Measurements from ENCODE around the gene CDKL2.
"Not testable (repeated sequence)": the region's sequence is repeated elsewhere in the genome, so short reads cannot be mapped to it uniquely, and the experiment has no call there.

CDKL2 gene

DNA sequence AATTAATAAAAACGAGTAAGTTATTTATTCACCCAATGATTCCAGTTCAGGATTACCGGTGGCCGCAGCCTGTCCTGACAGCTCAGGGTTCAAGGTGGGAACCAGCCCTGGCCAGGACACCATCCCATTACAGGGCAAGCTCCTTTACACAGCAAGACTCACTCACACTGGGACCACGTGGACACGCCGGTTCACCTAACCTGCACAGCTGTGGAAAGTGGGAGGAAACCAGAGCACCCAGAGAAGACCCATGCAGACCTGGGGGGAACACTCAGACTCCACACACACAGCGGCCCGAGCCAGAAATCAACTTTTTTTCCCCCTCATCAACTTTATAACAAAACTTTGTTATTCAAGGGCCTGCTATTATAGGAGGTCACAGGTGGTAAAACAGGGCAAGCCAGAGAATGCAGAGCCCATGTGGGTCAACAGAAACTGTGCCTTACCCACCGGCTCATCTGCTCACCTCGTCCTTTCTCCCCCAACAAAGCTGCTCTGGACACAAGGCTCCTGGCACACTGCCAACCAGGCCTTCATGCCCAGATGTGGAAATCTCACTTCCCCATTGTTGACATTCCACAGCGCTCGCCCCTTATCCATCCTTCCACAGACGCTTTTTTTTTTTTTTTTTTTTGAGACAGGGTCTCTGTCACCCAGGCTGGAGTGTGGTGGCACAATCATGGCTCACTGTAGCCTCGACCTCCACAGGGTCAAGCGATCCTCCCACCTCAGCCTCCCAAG, 82.5 kb downstream of the CDKL2 start:
- DNase-seq = no peak

DNA sequence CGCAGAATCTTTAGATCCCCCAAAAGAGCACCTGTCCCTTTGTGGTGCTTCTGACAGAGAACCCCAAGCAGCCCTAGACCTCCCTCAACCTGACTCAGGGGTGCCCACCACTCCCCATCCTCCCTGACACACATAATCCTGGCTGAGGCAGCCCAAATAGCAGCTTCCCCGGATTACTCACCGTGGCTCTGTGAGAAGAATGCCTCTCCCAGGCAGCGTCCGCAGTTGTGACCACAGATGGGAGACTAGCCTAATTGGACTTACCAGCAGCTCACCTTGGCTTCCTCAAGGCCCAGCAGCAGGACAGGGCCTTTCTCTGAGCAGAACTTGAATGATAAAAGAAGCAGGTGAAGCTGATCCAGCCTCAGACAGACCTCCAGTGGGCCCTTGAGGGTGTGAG, 84.8 kb downstream of the CDKL2 start:
- DNase-seq = no peak

DNA sequence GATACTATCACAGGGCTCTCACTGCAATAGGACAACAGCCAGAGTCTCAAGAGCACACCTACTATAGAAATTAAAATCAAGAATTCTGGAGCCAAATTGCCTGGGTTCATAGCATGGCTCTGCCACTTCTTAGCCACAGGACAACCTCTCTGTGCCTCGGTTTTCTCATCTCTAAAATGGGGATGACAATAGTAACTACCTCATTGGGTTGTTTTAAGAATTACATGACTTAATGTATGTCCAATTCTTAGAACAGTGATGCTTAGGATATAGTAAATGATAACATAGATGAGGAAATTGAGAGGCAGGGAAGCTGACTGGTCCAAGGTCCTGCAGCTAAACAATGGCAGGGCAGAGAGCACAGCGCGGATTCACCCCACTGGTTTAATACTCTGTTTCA, 85.5 kb downstream of the CDKL2 start:
- no peak for DNase-seq

DNA sequence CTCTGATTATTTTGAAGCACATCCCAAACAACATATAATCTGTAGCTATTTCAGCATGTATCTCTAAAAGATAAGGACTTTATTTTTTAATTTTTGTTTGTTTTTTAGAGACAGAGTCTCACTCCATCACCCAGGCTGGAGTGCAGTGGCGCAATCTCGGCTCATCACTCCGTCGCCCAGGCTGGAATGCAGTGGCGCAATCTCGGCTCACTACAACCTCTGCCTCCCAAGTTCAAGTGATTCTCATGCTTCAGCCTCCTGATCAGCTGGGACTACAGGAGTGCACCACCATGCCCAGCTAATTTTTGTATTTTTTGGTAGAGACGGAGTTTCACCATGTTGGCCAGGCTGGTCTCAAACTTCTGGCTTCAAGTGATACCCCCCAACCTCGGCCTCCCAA, 86.1 kb downstream of the CDKL2 start:
- DNase-seq = not testable (repeated sequence)

DNA sequence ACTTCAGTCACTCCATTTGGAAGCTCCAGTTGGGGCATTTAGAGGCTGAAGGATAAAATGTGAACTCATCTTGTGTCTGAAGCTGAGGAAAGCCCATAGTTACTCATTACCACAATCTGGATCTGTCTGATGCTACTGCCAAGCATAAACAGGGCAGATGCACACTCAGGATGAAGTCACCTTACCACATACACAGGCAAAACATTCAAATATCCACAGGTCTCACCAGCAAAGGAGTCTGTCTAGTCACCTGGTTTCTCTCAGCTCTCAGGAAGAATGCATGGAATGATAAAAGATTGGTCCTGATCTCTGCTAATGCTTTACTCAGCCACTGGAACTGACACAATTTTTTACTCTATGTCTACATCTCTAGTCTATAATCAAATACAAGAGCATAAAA, 87.5 kb downstream of the CDKL2 start:
- DNase-seq = no peak

DNA sequence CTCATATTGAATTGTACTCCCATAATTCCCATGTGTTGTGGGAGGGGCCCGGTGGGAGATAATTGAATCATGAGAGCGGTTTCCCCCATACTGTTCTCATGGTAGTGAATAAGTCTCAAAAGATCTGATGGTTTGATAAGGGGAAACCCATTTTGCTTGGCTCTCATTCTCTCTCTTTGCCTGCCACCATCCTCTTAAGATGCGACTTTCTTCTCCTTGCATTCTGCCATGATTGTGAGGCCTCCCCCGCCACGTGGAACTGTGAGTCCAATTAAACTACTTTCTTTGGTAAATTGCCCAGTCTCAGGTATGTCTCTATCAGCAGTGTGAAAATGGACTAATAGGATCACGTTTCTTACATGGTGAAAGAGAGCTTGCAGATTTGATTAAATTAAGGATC, 93.0 kb downstream of the CDKL2 start:
- not testable (repeated sequence) for DNase-seq

DNA sequence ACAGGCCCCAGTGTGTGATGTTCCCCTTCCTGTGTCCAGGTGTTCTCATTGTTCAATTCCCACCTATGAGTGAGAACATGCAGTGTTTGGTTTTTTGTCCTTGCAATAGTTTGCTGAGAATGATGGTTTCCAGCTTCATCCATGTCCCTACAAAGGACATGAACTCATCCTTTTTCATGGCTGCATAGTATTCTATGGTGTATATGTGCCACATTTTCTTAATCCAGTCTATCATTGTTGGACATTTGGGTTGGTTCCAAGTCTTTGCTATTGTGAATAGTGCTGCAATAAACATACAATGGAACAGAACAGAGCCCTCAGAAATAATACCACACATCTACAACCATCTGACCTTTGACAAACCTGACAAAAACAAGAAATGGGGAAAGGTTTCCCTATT, 96.4 kb downstream of the CDKL2 start:
- DNase-seq = not testable (repeated sequence)

DNA sequence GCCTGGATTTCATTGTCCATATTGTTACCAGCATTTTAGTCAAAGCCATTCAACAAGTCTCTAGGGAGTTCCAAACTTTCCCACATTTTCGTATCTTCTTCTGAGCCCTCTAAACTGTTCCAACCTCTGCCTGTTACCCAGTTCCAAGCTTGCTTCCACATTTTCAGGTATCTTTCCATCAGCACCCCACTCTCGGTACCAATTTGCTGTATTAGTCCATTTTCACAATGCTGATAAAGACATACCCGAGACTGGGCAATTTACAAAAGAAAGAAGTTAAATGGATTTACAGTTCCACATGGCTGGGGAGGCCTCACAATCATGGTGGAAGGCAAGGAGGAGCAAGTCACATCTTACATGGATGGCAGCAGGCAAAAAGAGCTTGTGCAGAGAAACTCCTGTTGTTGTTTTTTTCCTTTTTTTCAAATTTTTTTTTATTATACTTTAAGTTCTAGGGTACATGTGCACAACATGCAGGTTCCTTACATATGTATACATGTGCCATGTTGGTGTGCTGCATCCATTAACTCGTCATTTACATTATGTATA, 96.9 kb downstream of the CDKL2 start:
- not testable (repeated sequence) for DNase-seq

DNA sequence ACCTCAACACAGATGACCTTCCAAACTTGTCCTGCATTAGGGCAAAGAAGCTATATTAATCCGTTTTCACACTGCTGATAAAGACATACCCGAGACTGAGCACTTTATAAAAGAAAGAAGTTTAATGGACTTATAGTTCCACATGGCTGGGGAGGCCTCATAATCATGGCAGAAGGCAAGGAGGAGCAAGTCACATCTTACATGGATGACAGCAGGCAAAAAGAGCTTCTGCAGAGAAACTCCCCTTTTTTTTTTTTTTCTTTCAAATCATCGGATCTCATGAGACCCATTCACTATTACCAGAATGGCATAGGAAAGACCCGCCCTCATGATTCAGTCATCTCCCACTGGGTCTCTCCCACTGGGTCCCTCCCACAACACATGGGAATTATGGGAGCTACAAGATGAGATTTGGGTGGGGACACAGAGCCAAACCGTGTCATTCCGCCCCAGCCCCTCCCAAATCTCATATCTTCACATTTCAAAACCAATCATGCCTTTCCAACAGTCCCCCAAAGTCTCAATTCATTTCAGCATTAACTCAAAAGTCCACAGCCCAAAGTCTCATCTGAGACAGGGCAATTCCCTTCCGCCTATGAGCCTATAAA, 98.7 kb downstream of the CDKL2 start:
- not testable (repeated sequence) for DNase-seq

DNA sequence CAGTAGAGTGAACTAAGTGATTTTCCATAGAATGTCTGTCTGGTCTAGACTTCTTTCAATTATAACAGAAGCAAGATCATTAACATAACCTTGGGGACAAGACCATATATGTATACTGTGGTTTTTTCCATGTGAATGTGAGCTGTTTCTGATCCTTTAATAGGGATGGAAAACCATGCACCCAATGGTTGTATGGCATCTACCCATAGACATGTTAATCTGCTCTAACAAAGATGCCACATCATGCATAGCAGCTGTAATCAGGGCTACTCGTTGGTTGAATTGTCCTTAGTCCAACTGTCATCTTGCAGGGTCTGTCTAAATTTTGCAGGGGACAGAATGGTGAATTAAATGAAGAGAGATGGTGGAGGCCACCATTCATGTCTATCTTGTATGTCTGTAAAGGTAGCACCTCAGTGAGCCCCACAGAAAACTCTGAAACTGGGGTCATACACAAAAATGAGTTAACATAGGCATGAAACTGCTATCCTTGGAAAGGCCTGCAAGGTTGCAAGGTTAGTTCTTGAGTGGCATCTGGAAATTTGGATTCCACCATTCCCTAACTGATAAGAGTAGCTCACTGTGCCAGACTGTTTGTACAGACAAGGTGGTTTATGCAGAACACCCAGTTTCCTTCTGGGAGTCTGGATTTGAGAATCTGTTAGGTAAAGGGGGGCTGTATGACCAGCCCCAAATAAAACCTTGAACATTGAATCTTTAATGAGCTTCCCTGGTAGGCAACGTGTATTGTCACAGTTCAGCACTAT, 99.6 kb downstream of the CDKL2 start:
- DNase-seq = no peak

Measured in NCI-H774 (cell line).